HG03064 (cell line): Measurements from ENCODE around the gene APAF1.

Experiments
- ATAC-seq: cut with Tn5 transposase; IDR thresholded peaks from one replicate; pipeline ENCODE4 v1.9.1; 2021; ENCODE audit warnings: low read depth; ENCODE audit not compliant: unreplicated experiment

APAF1 gene

DNA sequence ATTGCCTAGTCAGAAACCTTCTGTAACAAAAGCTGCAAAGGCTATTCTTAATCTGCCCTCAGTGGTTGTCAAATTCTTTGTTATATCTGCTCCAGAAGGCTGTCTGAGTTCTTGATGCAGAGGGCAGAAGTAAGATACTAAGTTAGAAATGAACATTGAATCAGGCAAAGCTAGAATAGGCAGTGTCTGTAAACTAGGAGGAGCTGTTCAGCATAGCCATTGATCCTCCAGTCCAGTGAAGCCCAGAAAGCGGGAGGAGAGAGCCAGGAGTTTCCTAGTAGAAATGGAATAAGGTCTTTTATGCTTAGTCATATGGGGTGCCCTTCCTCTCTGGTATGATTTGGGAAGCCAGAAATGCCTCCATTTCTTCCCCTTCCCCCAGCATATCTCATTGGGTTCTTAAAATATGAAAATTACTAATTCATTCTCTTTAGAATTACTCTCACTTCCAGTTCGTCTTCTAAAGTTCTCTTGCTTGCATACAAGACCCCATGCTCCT is 76.2 kb downstream of the APAF1 start:
- ATAC-seq: no peak

DNA sequence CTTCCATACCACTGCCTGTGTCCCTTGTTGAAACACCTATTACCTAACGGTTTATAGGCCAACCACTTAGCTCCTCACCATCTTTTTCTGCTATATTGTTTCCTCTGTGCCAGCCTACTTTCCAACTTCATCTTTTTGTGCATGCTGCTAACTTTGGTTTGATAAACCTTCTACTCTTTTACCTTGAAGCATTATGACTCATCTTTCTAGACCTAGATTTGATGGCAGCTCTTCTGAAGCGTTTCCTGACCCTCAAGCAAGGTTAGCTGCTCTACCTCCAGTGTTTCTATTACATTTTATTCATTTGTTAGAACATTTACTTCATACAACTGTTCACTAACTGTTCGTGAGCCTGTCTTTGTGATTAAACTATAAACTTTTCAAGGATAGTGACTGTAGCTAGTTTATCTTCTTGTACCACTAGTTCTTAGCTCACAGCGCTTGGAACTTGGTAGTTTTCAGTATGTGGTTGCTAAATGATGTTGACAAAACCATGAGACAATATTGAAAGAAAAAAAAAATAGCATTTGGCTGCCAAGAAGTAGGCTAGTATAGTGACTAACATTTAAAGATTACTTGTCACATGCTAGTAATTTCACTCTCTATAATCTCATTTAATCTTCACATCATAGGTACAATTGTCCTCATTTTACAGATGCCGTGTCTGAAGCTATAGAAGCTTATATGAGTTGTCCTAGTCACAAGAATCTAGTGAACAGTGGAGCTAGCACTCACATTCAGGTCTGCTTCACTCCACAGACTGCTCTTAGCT is 79.5 kb downstream of the APAF1 start:
- no peak for ATAC-seq

DNA sequence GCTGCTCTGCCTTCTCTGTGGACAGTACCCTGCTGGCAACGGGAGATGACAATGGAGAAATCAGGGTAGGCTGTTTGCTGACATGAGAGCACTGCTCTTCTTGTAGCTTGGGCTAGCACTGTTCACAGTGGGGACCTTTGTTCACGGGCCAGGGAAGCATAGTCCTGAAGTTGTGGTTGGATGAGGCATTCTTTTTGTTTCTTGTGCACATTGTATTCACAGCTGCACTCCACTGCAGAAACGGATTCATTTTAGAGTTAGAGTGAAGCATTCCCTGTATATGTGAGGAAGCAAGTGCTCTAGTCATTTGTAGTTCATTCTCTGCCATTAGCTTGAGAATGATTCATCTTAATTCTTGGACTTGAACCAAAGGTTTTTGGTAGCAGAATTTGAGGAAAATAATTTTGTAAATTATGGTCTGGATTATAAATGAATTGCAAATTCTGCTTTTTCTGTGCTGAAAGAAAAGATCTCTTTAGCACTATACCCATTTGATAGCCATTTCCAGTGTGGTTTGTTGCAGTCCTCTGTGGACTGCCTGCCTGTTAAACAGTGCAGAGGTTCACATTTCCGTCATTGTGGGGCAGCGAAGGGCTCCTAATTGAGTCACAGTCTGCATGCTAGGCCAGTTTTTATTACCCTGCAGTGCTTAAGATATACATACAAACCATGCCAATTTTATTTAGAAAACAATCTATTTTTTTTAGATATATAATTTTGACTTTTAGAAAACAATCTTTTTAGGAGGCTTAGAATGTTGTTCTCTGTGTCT is 80.6 kb downstream of the APAF1 start:
- ATAC-seq: peak; percentile 70

DNA sequence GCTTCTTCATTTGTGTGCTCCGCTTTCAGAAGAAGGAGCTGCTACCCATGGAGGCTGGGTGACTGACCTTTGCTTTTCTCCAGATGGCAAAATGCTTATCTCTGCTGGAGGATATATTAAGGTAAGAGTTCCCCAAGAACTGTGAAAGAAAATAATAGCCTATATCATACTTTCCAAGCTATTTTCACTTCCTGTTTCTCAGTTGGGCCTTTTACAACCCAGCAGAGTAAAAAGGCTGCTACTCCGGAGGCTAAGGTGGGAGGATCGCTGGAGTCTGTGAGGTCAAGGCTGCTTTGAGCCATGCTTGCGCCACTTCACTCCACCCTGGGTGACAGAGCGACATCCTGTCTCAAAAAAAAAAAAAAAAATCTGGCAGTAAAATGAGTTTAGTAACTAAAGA is 82.1 kb downstream of the APAF1 start:
- ATAC-seq: no peak

GRCh38 chr12:98730412-98730811 is 85.3 kb downstream of the APAF1 start:
- no peak for ATAC-seq

- no peak for ATAC-seq
Measured at GRCh38 chr12:98733667-98734350, 88.7 kb downstream of the APAF1 start.

GRCh38 chr12:98735821-98736220 is 90.7 kb downstream of the APAF1 start:
- ATAC-seq: no peak

DNA sequence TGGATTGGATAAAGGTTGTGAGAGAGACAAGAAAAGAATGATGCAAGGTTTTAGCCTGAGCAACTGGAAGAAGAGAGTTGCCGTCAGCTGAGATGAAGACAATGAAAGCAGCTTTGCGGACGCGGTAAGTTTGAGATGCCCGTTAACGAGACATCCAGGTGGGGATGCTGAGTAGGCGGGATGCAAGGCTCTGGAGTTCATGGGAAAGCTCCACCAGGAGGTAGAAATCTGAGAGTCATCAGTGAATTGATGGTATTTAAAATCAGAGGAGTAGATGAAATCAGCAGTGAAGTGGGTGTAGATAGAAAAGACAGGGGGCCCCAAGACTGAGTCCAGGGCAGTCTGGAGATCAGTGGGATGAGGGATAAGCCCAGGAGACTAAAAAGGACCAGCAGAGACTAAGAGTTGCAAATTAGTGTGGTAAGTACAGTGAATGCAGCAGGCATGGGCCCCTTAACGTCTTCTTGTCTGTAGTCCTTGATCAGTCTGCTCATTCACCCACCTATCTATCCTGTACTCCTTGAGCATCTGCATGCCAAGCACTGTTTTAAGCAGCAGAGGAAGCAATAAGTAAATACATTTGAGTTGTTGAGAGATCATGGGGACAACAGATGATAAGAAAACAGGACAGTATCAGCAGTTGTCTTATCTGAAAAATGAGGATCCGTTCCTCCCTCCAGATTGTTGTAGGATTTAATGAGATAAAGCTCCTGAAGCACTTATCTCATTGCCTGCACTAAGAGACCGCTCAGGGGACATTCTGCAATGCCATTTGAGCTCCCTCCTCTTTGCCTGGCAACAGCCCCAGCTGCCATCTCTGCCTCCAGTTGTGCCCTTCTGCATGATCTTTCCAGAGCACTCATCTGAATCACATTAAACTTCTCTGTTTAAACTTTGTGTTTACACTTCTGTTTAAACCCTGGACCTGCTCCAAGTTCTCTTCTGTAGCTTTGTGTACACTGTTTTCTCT is 91.5 kb downstream of the APAF1 start:
- no peak for ATAC-seq

DNA sequence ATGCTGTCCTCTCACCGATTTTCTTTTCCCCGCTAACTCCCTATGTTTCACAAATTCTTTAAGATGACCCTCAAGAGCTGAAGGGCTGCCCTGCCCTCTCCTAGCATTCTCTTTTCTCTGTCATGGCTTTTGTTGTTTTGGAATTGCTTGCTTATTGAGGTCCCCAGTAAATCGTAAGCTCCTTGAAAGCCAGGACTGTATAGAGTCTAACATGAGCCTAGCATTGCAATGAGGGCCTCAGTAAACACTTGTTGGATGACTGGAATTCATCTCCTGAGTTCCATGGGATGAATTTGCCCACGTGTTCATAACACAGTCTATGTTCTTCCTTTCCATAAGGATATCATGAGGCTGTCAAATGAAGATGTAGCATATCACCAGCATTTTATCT is 92.2 kb downstream of the APAF1 start:
- no peak for ATAC-seq

DNA sequence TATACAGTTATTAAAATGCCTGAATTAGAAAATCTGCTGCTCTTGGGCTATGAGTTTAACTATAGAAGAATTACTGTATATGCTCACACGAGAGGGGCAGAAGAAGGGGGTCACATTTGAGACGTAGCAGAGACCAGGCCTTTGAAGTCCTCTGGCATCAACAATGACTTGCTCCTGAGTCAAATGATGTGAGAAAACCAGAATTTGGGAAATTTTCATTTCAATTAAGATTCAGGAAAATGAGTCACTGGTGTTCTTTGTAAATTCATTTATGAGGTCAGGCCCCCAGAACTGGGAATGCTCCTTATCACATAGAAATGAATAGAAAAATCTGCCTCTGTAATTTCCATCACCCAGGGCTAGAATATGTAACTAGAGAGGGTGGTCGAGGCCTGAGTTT is 92.9 kb downstream of the APAF1 start:
- no peak for ATAC-seq

DNA sequence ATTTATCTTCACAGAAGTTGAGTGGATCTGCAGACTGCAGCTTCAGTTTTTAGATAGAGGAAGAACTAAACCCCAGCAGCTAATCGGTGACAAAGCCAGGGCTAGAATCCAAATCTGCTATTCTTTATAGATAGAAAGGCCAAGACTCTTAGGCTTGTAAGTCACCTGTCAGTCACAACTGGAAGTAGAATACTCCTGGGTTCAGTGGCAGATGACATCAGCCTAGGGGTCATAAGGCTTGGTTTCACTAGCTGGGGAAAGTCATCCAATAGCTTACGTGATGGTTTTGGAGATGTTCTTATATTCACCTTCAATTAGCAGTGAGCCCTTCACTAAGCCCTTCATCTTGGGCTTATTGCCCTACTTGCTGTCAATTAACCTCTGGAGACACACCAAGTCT is 93.4 kb downstream of the APAF1 start:
- no peak for ATAC-seq

- ATAC-seq: no peak
Measured at GRCh38 chr12:98740751-98741150, 95.7 kb downstream of the APAF1 start.

DNA sequence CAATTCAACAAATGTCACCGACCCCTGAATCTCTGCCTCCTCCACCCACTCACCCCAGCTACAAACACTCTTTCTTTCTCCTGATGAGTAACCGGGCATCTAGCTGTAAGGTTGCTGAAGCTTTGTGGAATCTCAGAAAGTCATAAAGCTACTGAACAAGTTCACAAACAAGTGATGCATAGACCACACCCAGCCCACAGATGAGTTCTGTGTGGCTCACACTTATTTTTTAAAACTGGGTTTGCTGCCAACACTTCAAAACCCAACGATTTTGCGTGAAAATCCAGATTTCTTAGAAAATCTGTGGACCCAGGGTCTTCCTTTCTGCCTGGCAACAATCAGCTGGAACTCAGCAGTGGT is 96.1 kb downstream of the APAF1 start:
- ATAC-seq: no peak

DNA sequence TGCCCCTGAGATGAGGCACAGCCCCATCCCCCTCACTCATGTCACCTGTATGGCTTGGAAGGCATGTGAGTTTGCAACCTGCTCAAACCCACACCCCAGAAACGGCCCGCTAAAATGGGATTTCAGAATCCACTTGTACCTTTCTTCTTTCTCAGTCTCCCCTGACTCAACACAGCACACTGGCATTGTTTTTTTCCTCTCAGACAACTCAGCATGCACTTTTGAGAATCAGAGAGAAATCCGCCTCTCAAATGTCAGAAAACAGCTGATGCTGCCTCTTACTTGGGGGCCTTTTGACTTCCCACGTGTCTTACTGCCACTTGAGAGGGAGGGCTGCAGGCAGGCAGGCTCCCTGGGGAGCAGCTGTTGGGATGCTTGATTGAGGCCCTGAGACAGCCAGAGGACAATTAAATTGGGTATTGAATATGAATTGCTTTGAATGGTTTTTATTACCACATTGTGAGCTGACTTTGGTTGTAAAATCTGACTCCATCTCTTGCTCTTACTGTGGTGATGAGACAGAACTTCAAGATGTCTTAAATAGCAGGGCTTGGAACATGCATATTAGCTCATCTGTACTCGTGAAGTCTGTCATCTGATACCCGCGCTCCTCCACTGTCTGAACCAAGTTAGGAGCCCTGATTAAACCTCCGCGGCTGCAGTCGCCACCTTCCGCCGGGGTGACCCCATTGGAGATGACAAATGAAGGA is 96.6 kb downstream of the APAF1 start:
- no peak for ATAC-seq

GRCh38 chr12:98743362-98743953 is 98.4 kb downstream of the APAF1 start:
- no peak for ATAC-seq

DNA sequence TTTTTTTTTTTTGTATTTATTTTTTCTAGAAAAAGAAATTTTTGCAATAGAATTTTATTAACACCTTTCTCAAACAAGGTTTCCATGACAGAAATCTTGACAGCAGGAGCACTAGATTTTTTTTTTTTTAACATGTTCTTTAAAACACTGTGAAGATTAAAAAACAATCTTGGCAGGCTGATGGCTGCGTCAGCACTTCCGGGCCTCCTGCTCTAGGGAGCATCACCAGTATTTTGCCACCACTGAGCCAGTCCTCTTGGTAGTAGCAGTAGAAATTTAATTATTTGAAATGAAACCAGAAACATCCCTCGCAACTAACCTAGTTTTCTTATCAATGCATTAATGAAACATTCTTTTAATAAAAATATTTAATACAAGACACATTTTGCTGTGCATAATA is 99.6 kb downstream of the APAF1 start:
- no peak for ATAC-seq

DNA sequence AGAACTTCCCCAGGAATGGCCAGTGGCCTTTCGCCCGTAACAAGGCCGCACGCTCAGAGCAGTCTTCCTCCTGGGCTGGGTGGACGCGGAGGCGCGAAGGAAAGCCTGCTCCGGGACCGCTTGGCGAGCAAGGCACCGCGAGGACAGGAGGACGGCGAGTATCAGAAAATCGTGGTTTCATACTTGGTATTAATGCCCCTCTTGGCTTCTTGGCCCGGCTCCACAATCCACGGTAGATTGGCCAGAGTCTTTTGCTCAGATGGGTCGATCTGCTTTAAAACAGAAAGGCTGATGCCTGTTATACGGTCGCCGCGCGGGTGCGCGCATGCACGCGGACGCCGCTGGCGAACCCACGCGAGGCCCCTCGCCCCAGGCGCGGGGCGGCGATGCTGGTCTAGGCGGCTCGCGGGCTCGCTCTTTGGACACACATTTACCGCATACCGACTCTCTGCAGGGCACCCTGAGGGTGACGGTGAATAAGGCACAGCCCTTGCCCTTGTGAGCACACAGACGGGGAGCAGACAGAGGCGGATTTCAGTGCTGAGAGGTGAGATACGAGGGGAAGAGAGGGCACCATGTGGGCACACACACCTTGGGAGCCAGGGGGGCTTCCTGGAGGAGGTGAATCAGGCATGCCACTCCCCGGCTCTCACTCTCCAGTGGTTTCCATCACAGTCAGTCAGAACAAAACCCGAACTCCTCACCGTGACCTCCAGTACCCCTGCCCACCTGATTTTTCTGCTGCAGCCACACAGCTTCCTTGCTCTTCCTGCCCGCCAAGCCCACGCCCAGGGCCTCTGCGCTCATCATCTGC is 100.7 kb downstream of the APAF1 start:
- ATAC-seq: no peak

DNA sequence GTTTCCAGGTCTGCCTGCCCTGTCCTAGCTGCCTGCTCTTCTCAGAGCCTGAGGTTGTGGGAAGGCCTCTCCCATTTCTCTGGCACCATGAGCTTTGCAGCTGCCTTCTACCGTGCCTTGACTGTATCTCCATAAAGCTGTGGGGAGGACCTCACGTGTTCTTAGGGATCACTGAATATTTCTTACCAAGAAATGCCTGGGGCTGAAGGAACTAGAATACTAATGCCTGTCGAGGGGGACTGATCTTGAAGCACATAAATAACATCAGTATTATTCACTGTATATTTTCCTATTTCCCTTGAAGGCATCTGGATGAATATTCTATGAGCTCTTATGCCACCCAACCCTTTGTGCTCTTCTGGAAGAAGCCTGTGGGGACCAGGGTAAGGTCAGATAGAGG is 103.4 kb downstream of the APAF1 start:
- ATAC-seq: no peak
